ENCODE measurements around the gene INPP5F. TPM values are rescaled to one million over a fixed set of nuclear protein-coding genes. Genes with fewer than 3 reads are reported as not detected.

INPP5F gene
- total RNA-seq, 6 donors from 2014 or later: 6.7 to 14.4 (median 10.1) TPM

DNA sequence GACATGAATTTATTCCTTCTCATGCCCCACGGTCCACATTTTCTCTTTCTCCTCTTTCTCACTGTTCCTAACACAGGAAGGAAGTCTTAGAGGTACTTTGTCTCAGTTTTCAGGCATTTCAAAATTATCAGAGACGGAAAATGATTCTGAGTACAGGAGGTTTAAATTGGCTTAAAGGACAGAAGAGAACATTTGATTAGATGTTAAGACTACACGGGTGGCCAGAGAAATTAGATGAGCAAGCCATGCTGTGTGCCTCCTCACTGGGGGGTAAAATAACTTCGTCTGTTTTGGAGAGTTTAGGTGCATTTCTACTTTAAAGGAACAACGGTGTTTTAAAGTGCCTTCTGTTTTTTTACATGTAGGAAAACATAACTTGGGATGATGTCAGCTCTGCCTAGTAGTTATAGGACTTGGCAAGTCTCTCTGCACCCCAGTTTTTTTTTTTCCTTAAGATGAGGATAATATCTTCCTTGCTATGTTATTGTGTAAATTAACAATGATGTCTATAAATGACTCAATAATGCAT is 79.9 kb downstream of the INPP5F start:
- no peak for TF ChIP-seq POLR2AphosphoS5 (IDR thresholded peaks at IDR 0.05)
- no peak for TF ChIP-seq EP300 (IDR thresholded peaks at IDR 0.05)
- TF ChIP-seq, protein P1, sequence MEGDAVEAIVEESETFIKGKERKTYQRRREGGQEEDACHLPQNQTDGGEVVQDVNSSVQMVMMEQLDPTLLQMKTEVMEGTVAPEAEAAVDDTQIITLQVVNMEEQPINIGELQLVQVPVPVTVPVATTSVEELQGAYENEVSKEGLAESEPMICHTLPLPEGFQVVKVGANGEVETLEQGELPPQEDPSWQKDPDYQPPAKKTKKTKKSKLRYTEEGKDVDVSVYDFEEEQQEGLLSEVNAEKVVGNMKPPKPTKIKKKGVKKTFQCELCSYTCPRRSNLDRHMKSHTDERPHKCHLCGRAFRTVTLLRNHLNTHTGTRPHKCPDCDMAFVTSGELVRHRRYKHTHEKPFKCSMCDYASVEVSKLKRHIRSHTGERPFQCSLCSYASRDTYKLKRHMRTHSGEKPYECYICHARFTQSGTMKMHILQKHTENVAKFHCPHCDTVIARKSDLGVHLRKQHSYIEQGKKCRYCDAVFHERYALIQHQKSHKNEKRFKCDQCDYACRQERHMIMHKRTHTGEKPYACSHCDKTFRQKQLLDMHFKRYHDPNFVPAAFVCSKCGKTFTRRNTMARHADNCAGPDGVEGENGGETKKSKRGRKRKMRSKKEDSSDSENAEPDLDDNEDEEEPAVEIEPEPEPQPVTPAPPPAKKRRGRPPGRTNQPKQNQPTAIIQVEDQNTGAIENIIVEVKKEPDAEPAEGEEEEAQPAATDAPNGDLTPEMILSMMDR (IDR thresholded peaks at IDR 0.05): no peak
- TF ChIP-seq POLR2A (IDR thresholded peaks at IDR 0.05): no peak
- ATAC-seq (ENCODE audit: low FRiP score in 2 of 2): no peak
- DNase-seq: no peak
- Histone ChIP-seq H3K9me3 (no peaks in the 10 kb centered on the region), H3K4me3 (no peak overlapping the region), H3K4me1 (no peaks in the 10 kb centered on the region), H3K27me3 (no peaks in the 10 kb centered on the region), H3K27ac (no peak overlapping the region), H3K36me3 (peaks cover 0 to 30% (median 7%) of the 10 kb centered on the region in 4 donors)
- 70 to 72% methylated on average over 5 of the region's 5 CpGs for WGBS, 2 donors

DNA sequence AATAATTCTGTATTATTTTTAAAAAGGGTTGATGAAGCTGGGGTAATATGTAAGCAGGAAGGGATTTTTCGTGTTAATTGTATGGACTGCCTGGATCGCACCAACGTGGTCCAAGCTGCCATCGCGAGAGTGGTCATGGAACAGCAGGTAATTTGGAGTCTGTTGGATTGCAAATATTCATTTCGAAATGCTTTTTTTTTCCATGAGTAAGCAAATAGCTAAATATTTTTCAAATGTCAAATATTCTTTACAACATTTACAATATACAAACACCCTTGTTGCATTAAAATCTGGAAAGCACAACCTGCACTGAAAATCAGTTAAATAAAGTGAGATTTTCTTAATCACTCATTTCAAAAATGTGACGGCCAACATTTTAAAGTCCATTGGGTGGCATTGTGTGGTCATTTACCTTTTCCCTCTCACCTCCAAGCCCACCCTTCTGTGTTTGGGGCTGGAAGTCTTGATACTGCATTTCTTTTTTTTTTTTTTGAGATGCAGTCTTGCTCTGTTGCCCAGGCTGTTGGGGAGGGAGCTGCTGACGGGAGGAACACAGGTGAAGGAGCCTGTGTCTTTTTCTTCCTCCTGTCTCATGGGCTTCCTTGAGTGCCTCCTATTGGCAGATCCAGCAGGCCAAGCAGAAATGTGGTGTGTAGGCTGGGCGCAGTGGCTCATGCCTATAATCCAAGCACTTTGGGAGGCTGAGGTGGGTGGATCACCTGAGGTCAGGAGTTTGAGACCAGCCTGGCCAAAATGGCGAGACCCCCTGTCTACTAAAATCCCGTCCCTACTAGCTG is 80.7 kb downstream of the INPP5F start:
- Histone ChIP-seq H3K27ac (no peak overlapping the region), H3K4me1 (no peaks in the 10 kb centered on the region), H3K4me3 (no peak overlapping the region), H3K36me3 (peaks cover 0 to 30% (median 7%) of the 10 kb centered on the region in 4 donors), H3K27me3 (no peaks in the 10 kb centered on the region), H3K9me3 (no peaks in the 10 kb centered on the region)
- no peak for DNase-seq
- WGBS, 2 donors: 95 to 97% methylated on average over 11 of the region's 11 CpGs
- no peak for ATAC-seq (ENCODE audit: low FRiP score in 2 of 2)
- TF ChIP-seq POLR2A (IDR thresholded peaks at IDR 0.05) (no peak), POLR2AphosphoS5 (IDR thresholded peaks at IDR 0.05) (no peak), EP300 (IDR thresholded peaks at IDR 0.05) (no peak)
- TF ChIP-seq, protein P1 (IDR thresholded peaks at IDR 0.05): no peak

DNA sequence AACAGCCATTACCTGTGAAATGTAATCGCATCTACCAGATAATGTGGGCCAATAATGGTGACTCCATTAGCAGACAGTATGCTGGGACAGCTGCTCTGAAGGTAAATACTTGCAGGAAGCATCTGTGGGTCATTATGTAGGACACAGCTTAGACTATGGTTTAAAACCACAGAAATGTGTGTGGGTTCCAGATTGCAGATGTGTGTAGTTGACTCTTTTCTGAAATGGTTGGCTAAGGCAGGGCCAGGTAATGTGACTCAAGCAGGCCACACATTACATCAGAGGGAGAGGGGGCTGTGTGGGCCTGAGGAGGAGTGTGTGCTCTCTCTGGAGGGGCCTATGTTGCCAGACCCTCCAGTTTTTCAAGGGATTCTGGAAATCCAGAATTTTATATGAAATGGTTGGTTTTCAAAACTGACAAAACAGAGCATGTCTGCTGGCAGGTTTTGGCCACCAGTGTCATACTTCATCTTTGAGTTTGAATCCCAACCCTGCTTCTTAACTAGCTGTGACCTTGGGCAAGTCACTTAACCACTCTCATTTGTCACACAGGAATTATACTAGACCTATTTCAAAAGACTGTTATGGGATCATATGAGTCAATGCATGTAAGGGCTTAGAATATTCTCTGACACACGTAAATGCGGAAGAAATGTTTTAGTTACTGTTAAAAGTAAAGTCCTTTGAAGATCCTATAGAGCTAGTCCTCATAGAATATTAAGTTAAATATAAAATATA is 82.3 kb downstream of the INPP5F start:
- DNase-seq: no peak
- no peaks in the 10 kb centered on the region for H3K9me3 ChIP-seq
- WGBS, 2 donors: 90 to 97% methylated on average over 3 of the region's 3 CpGs
- no peak overlapping the region for H3K27ac ChIP-seq
- TF ChIP-seq, protein P1 (IDR thresholded peaks at IDR 0.05): no peak
- TF ChIP-seq POLR2A (IDR thresholded peaks at IDR 0.05): no peak
- no peak for TF ChIP-seq POLR2AphosphoS5 (IDR thresholded peaks at IDR 0.05)
- TF ChIP-seq EP300 (IDR thresholded peaks at IDR 0.05): no peak
- no peak overlapping the region for H3K4me3 ChIP-seq
- H3K27me3 ChIP-seq: no peaks in the 10 kb centered on the region
- ATAC-seq (ENCODE audit: low FRiP score in 2 of 2): no peak
- no peaks in the 10 kb centered on the region for H3K4me1 ChIP-seq
- peaks cover 0 to 30% (median 7%) of the 10 kb centered on the region in 4 donors for H3K36me3 ChIP-seq

DNA sequence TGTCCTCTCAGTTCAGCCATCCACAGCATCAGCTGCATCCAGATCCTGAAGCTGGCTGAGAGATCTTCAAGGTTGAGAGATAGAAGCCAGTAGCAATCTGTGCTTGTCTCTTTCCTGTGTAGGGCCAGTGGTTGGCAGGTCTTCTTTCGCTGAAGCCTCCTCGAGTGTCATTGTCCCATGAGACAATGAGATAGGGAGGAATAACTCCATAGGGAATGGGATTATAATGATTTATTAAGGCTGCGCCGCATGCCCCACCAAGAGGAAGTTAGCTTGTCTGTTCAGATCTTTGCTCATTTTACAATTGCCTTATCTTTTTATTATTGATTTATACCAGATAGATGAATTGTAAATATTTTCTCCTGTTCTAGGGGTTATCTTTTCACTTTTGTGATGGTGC is 85.3 kb downstream of the INPP5F start:
- TF ChIP-seq POLR2A (IDR thresholded peaks at IDR 0.05) (no peak), EP300 (IDR thresholded peaks at IDR 0.05) (no peak), POLR2AphosphoS5 (IDR thresholded peaks at IDR 0.05) (no peak)
- TF ChIP-seq, protein P1 (IDR thresholded peaks at IDR 0.05): no peak
- peaks cover 0 to 17% (median 3%) of the 10 kb centered on the region in 4 donors for H3K36me3 ChIP-seq
- H3K27me3 ChIP-seq: no peaks in the 10 kb centered on the region
- DNase-seq (no peak), ATAC-seq (ENCODE audit: low FRiP score in 2 of 2) (no peak)
- no peak overlapping the region for H3K4me3 ChIP-seq
- 74 to 79% methylated on average over 4 of the region's 4 CpGs for WGBS, 2 donors
- H3K9me3 ChIP-seq: no peaks in the 10 kb centered on the region
- H3K27ac ChIP-seq: no peak overlapping the region
- no peaks in the 10 kb centered on the region for H3K4me1 ChIP-seq

Data from upper lobe of left lung (tissue), 6 donors.